B cell (primary cell): ENCODE data around the gene ANKRD31. TPM values are rescaled to one million over a fixed set of nuclear protein-coding genes. Genes with fewer than 3 reads are reported as not detected.

ENCODE experiments used
- ATAC-seq: fragments of 200-7000 bp; cut with Tn5 transposase; one replicate; pipeline ENCODE4 v1.10.0; 2021; ENCODE audit warnings: low read depth, mild to moderate bottlenecking, moderate number of reproducible peaks, moderate library complexity
- CTCF ChIA-PET: fragments of 350-600 bp; sonication (Branson Sonifier 250); formaldehyde crosslinking; loops from one replicate; lab custom pipeline; 2021; ENCODE audit warnings: antibody characterized with exemption, inconsistent platforms; lab: Charles Lee
- POLR2A ChIA-PET: fragments of 350-600 bp; sonication (Branson Sonifier 250); formaldehyde crosslinking; loops from one replicate; lab custom pipeline; 2021; ENCODE audit warnings: antibody characterized with exemption; lab: Charles Lee
- DNase-seq: peaks from one replicate; pipeline ENCODE4 v3.0.0; 2013
- H2AFZ ChIP-seq: 2 replicates; pipeline ENCODE4 v1.6.1; 2012; ENCODE audit warnings: mild to moderate bottlenecking, low read depth, low read length; ENCODE audit not compliant: insufficient read depth, poor library complexity, severe bottlenecking
- H3K27ac ChIP-seq, 2 donors: 1 replicate in 1 of 2; 2 replicates in 1 of 2; pipeline ENCODE4 v1.5.1; 2012 to 2013; ENCODE audit warnings: low read length in 2 of 2, mild to moderate bottlenecking in 2 of 2, moderate library complexity in 1 of 2
- H3K27me3 ChIP-seq, 4 experiments: fragments of 200-600 bp in 1 of 4; sonication (generic) in 1 of 4; replicated peaks in 1 of 4; 1 replicate in 2 of 4; 2 replicates in 2 of 4; pipeline versions ENCODE4 v1.6.1 to v1.7.0; 2013 to 2016; ENCODE audit warnings: low read length in 3 of 4, mild to moderate bottlenecking in 2 of 4, mixed read lengths in 1 of 4, moderate library complexity in 1 of 4; ENCODE audit not compliant: insufficient read depth in 4 of 4, control insufficient read depth in 3 of 4; ENCODE audit errors: control extremely low read depth in 1 of 4
- H3K36me3 ChIP-seq, 2 experiments: replicated peaks in 1 of 2; 1 replicate in 1 of 2; 2 replicates in 1 of 2; pipeline versions ENCODE4 v1.6.1 to v1.7.1; 2013; ENCODE audit warnings: low read length in 1 of 2; ENCODE audit not compliant: insufficient read depth in 2 of 2, control insufficient read depth in 1 of 2; ENCODE audit errors: control extremely low read depth in 1 of 2, extremely low read depth in 1 of 2
- H3K4me1 ChIP-seq, 2 donors: fragments of 200-600 bp in 1 of 2; sonication (generic) in 1 of 2; 1 replicate in 1 of 2; 2 replicates in 1 of 2; pipeline versions ENCODE4 v1.5.1 to v1.6.1; 2013 to 2017; ENCODE audit warnings: low read length in 2 of 2; ENCODE audit not compliant: control insufficient read depth in 2 of 2, insufficient read depth in 2 of 2
- H3K4me2 ChIP-seq: replicated peaks from 2 replicates; pipeline ENCODE3; 2012; ENCODE audit warnings: mild to moderate bottlenecking, low read depth, low read length; ENCODE audit not compliant: poor library complexity, severe bottlenecking
- H3K4me3 ChIP-seq, 5 experiments: fragments of 200-600 bp in 1 of 5; sonication (generic) in 1 of 5; 1 replicate in 3 of 5; 2 replicates in 2 of 5; pipeline versions ENCODE4 v1.5.1 to v1.7.0; 2011 to 2016; ENCODE audit warnings: low read length in 4 of 5, mild to moderate bottlenecking in 4 of 5, low read depth in 2 of 5, control low read depth in 1 of 5, moderate library complexity in 1 of 5; ENCODE audit not compliant: insufficient read depth in 1 of 5; ENCODE audit errors: control extremely low read depth in 1 of 5, extremely low read depth in 1 of 5
- H3K79me2 ChIP-seq: fragments of 200-600 bp; sonication (generic); one replicate; pipeline ENCODE4 v1.6.0; 2016; ENCODE audit warnings: low read length; ENCODE audit not compliant: control insufficient read depth, insufficient read depth
- H3K9ac ChIP-seq: fragments of 200-600 bp; sonication (generic); 2 replicates; pipeline ENCODE4 v1.6.1; 2017; ENCODE audit warnings: mild to moderate bottlenecking, low read length, moderate library complexity
- H3K9me3 ChIP-seq, 3 donors: one replicate each; pipeline versions ENCODE4 v1.6.1 to v1.7.1; 2013; ENCODE audit warnings: low read length in 2 of 3; ENCODE audit not compliant: control insufficient read depth in 2 of 3, insufficient read depth in 1 of 3; ENCODE audit errors: control extremely low read depth in 1 of 3
- H4K20me1 ChIP-seq: 2 replicates; pipeline ENCODE4 v1.6.0; 2012; ENCODE audit warnings: mild to moderate bottlenecking, low read length; ENCODE audit not compliant: insufficient read depth, control insufficient read depth, poor library complexity, severe bottlenecking
- H3K27ac Mint-ChIP-seq: one replicate; pipeline ENCODE4 v1.8.0; 2021; ENCODE audit warnings: mixed read lengths
- H3K27me3 Mint-ChIP-seq: one replicate; pipeline ENCODE4 v1.8.0; 2021; ENCODE audit warnings: mixed read lengths
- H3K4me1 Mint-ChIP-seq: one replicate; pipeline ENCODE4 v1.8.0; 2021; ENCODE audit warnings: mixed read lengths
- H3K4me3 Mint-ChIP-seq: one replicate; pipeline ENCODE4 v1.8.0; 2021; ENCODE audit warnings: mixed read lengths
- H3K9me3 Mint-ChIP-seq: one replicate; pipeline ENCODE4 v1.8.0; 2022; ENCODE audit warnings: mixed read lengths; ENCODE audit not compliant: insufficient read depth
- EZH2 ChIP-seq: IDR thresholded peaks from 2 replicates; pipeline ENCODE4 v1.6.1; 2012; ENCODE audit warnings: borderline replicate concordance, low read depth, mild to moderate bottlenecking, moderate library complexity, low read length; ENCODE audit not compliant: insufficient read depth, poor library complexity, severe bottlenecking
- WGBS: methylation state at CpG from one replicate; pipeline ENCODE4 v1.1.5; 2013; ENCODE audit warnings: missing lambda C conversion rate; ENCODE audit not compliant: insufficient coverage; 5-methylcytosine and 5-hydroxymethylcytosine counted together
- intact Hi-C: fragments of 100-400 bp; cut with micrococcal nuclease; formaldehyde crosslinking; loops from one replicate; pipeline ENCODE4 v1.10.0; 2022
- polyA plus RNA-seq: library from polyadenylated mRNA; depleted of rRNA; stranded (reverse); fragments of >200 nt; gene quantifications from 2 replicates; pipeline ENCODE4 v1.2.3, GENCODE V29; 2012
- total RNA-seq, 2 donors: library from RNA; stranded (reverse); fragments of 120-200 nt in 1 of 2; gene quantifications; 1 replicate in 1 of 2; 2 replicates in 1 of 2; pipeline versions ENCODE4 v1.2.3 to v1.2.4, GENCODE V29; 2013 to 2022
- TF ChIP-seq, protein P1 (sequence below): fragments of 200-600 bp; IDR thresholded peaks from one replicate; pipeline ENCODE4 v1.8.0; 2022; ENCODE audit warnings: antibody characterized with exemption, mild to moderate bottlenecking

Gene ANKRD31
- total and polyA plus RNA-seq, 2 donors (not counting 1 experiment from before 2014, with no cell fraction given), result 0.06 to 0.10 TPM

GRCh38 chr5:75071100-75071499 is 165.6 kb downstream of the ANKRD31 start:
- DNase-seq, result no peak
- TF ChIP-seq EZH2, result no peak
- TF ChIP-seq, protein P1, sequence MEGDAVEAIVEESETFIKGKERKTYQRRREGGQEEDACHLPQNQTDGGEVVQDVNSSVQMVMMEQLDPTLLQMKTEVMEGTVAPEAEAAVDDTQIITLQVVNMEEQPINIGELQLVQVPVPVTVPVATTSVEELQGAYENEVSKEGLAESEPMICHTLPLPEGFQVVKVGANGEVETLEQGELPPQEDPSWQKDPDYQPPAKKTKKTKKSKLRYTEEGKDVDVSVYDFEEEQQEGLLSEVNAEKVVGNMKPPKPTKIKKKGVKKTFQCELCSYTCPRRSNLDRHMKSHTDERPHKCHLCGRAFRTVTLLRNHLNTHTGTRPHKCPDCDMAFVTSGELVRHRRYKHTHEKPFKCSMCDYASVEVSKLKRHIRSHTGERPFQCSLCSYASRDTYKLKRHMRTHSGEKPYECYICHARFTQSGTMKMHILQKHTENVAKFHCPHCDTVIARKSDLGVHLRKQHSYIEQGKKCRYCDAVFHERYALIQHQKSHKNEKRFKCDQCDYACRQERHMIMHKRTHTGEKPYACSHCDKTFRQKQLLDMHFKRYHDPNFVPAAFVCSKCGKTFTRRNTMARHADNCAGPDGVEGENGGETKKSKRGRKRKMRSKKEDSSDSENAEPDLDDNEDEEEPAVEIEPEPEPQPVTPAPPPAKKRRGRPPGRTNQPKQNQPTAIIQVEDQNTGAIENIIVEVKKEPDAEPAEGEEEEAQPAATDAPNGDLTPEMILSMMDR, result no peak
- Histone ChIP-seq H3K36me3 (no peaks in the 10 kb centered on the region), H3K9me3 (no peaks in the 10 kb centered on the region), H3K27ac (no peak overlapping the region), H3K9ac (no peak overlapping the region), H2AFZ (no peak overlapping the region), H3K27me3 (no peaks in the 10 kb centered on the region), H4K20me1 (no peaks in the 10 kb centered on the region), H3K4me3 (no peak overlapping the region), H3K4me1 (no peaks in the 10 kb centered on the region), H3K4me2 (no peak overlapping the region), H3K79me2 (no peaks in the 10 kb centered on the region)
- no peak for ATAC-seq
- POLR2A ChIA-PET, result no interaction called here
- Mint-ChIP-seq H3K27ac (no peak overlapping the region), H3K27me3 (peaks cover 18% of the 10 kb centered on the region), H3K9me3 (no peaks in the 10 kb centered on the region), H3K4me1 (no peaks in the 10 kb centered on the region), H3K4me3 (no peak overlapping the region)
- CTCF ChIA-PET, result no interaction called here
- intact Hi-C loops, result no loop called here

GRCh38 chr5:75067434-75067833 is 169.2 kb downstream of the ANKRD31 start:
- Histone ChIP-seq H3K4me2 (no peak overlapping the region), H3K27me3 (no peaks in the 10 kb centered on the region), H3K9me3 (no peaks in the 10 kb centered on the region), H3K27ac (no peak overlapping the region), H3K36me3 (no peaks in the 10 kb centered on the region), H3K4me1 (no peaks in the 10 kb centered on the region), H2AFZ (no peak overlapping the region), H3K9ac (no peak overlapping the region), H3K79me2 (no peaks in the 10 kb centered on the region), H4K20me1 (no peaks in the 10 kb centered on the region), H3K4me3 (no peak overlapping the region)
- DNase-seq, result no peak
- ChIA-PET POLR2A (no interaction called here), CTCF (no interaction called here)
- no peak for ATAC-seq
- H3K27ac Mint-ChIP-seq, result no peak overlapping the region
- no peak overlapping the region for H3K4me3 Mint-ChIP-seq
- H3K4me1 Mint-ChIP-seq, result no peaks in the 10 kb centered on the region
- intact Hi-C loops, result no loop called here
- H3K9me3 Mint-ChIP-seq, result no peaks in the 10 kb centered on the region
- TF ChIP-seq EZH2, result no peak
- TF ChIP-seq, protein P1, result no peak
- H3K27me3 Mint-ChIP-seq, result peaks cover 7% of the 10 kb centered on the region
- no CpG with 5 or more reads among the region's 3 CpGs for WGBS
